Right lobe of liver (tissue), 4 donors: ENCODE measurements around the gene ALDOA.

Source experiments
- POLR2A ChIP-seq: fragments of 450-650 bp; IDR thresholded peaks from one replicate; pipeline ENCODE4 v1.6.1; 2017; ENCODE audit warnings: antibody characterized with exemption, mild to moderate bottlenecking
- TF ChIP-seq, protein P1 (sequence below), 4 donors: fragments of 200-600 bp in 3 of 4; fragments of 450-650 bp in 1 of 4; IDR thresholded peaks; one replicate each; pipeline versions ENCODE4 v1.5.1 to v1.8.0; 2016 to 2022; ENCODE audit warnings: antibody characterized with exemption in 4 of 4, mild to moderate bottlenecking in 2 of 4
- donor health status: DM: no; HTN: no; CAD: no.
- donor health status: DM: no; HTN: no; CAD: no.
- donor health status: DM: no; HTN: yes; CAD: no.

DNA sequence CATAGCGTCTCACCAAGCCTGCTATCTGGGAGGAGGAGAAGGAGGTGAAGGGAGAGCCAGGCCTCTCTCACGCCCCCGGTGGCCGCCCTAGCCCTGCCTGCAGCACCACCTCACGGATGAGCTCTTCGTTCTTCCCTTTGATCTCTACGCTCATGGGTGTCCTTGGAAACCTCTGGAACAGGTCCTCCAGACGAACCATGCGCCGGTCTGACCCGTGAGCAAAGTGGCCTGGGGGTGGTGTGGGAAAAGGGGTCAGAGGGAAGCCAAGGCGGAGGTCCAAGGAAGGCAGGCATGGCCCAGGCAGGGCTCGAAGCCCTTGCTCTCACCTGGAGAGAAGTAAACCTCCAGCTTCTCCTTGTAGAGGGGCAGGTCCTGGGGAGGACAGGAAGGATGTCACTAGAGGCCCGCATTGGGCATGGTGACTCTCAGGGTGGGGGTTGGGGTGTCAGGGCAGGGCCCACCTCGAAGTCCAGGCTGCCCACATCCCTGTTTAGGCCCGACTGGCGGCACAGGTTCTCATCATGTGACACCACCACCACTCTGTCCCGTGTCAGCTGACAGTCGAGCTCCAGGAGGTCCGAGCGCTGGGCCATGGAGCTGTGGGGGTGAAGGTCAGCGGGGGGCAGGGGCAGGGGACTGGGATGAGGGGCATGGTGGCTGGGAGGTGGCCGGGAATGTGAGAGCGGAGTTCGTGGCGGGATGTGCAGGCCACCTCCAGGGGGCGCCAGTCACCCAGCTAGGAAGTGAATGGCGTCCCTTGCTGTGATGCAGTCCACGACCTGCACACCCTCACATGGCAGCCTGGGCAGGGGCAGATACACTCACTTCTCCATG, 46.9 kb downstream of the ALDOA start:
- TF ChIP-seq, protein P1, sequence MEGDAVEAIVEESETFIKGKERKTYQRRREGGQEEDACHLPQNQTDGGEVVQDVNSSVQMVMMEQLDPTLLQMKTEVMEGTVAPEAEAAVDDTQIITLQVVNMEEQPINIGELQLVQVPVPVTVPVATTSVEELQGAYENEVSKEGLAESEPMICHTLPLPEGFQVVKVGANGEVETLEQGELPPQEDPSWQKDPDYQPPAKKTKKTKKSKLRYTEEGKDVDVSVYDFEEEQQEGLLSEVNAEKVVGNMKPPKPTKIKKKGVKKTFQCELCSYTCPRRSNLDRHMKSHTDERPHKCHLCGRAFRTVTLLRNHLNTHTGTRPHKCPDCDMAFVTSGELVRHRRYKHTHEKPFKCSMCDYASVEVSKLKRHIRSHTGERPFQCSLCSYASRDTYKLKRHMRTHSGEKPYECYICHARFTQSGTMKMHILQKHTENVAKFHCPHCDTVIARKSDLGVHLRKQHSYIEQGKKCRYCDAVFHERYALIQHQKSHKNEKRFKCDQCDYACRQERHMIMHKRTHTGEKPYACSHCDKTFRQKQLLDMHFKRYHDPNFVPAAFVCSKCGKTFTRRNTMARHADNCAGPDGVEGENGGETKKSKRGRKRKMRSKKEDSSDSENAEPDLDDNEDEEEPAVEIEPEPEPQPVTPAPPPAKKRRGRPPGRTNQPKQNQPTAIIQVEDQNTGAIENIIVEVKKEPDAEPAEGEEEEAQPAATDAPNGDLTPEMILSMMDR (IDR thresholded peaks at IDR 0.05) = peak; percentile 41 to 55 (median 46)
- no peak for TF ChIP-seq POLR2A
